Upper lobe of left lung (tissue), 4 donors: Measurements from ENCODE around the gene RSRC2.

Experiments
- EP300 ChIP-seq, 4 donors: sonication (generic); formaldehyde crosslinking; IDR thresholded peaks; one replicate each; pipeline ENCODE4 v1.5.1; 2017; ENCODE audit warnings: antibody characterized with exemption in 4 of 4, control low read depth in 2 of 4
- POLR2A ChIP-seq, 4 donors: fragments of 450-650 bp; IDR thresholded peaks; one replicate each; pipeline ENCODE4 v1.5.1; 2016 to 2017; ENCODE audit warnings: antibody characterized with exemption in 4 of 4, mild to moderate bottlenecking in 2 of 4
- POLR2AphosphoS5 ChIP-seq, 2 donors: sonication (generic); formaldehyde crosslinking; IDR thresholded peaks; one replicate each; pipeline ENCODE4 v1.5.1; 2017; ENCODE audit warnings: antibody characterized with exemption in 2 of 2
- TF ChIP-seq, protein P1 (sequence below), 6 experiments: fragments of 450-650 bp in 4 of 6; fragments of 200-600 bp in 2 of 6; sonication (generic) in 2 of 6; IDR thresholded peaks; one replicate each; pipeline ENCODE4 v1.5.1; 2016 to 2019; ENCODE audit warnings: antibody characterized with exemption in 6 of 6

GRCh38 chr12:122499991-122500684, 26.6 kb downstream of the RSRC2 start:
- TF ChIP-seq, protein P1, sequence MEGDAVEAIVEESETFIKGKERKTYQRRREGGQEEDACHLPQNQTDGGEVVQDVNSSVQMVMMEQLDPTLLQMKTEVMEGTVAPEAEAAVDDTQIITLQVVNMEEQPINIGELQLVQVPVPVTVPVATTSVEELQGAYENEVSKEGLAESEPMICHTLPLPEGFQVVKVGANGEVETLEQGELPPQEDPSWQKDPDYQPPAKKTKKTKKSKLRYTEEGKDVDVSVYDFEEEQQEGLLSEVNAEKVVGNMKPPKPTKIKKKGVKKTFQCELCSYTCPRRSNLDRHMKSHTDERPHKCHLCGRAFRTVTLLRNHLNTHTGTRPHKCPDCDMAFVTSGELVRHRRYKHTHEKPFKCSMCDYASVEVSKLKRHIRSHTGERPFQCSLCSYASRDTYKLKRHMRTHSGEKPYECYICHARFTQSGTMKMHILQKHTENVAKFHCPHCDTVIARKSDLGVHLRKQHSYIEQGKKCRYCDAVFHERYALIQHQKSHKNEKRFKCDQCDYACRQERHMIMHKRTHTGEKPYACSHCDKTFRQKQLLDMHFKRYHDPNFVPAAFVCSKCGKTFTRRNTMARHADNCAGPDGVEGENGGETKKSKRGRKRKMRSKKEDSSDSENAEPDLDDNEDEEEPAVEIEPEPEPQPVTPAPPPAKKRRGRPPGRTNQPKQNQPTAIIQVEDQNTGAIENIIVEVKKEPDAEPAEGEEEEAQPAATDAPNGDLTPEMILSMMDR (IDR thresholded peaks at IDR 0.05) = no peak
- TF ChIP-seq POLR2A (IDR thresholded peaks at IDR 0.05) = no peak
- TF ChIP-seq POLR2AphosphoS5 (IDR thresholded peaks at IDR 0.05) = no peak
- no peak for TF ChIP-seq EP300 (IDR thresholded peaks at IDR 0.05)
